Kidney tubule cell (primary cell): ENCODE results near the gene MMADHC.
"Not testable (repeated sequence)": the region's sequence is repeated elsewhere in the genome, so short reads cannot be mapped to it uniquely, and the experiment has no call there.

ENCODE experiments used
- DNase-seq: peaks from one replicate; pipeline ENCODE4 v3.0.0-alpha.2; 2018; ENCODE audit warnings: low spot score

Gene MMADHC

DNA sequence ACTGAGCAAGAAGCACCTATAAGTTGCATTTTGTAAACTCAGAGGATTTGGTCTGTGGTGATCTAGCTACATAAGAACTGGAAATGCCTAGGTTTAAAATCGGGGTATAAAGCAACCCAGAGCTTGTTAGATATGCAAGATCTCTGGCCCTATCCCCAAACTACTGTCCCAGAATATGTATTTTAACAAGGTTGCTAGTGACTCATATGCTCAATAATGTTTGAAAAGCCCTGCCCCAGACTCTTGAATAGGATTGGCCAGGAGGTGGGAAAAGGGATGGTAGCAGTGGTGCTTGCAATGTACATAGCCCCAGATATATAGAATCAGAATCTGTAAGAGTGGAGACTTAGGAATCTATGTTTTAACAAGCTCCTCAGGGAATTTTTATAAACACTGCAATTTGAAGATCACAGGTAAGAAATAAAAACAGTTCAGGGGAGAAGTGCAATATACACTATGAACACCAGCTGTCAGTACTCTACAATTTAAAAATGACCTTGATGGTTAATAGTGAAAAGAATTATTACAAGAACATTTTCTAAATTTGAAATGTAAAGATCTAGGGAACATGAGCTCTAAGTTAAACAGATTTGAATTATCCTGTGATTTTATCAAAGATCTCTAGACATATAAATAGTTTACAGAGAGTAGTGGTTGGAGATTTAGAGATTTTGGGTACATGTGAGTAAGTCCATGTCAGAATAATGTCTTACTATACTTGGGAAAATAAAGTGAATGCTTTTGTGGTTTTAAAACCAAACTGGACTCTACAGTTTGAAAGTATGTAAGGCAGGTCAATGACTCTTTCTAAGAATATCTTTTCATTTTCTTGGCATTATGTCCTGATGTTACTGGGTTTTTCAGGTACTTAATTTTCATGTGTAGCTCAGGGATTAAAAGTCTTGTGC, 7.7 kb upstream of the MMADHC start:
- DNase-seq = peak; percentile 26

DNA sequence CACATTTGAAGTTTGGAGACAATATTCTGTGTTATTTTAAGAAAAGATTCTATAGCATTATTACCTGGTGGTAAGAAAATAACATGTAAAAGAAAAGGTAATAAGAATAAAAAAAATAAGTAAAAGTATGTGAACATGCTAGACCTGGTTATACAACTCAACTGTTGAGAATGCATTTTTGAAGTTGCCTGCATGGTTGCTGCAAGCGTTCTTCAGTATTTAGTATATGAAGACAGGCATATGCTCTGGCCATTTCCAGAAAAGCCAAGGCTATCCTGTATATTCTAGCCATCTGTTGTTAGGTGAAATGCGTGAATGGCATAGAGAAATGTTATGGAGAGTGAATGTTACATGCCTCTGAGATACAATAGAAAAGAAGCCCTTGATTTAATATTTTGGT, 6.8 kb upstream of the MMADHC start:
- no peak for DNase-seq

DNA sequence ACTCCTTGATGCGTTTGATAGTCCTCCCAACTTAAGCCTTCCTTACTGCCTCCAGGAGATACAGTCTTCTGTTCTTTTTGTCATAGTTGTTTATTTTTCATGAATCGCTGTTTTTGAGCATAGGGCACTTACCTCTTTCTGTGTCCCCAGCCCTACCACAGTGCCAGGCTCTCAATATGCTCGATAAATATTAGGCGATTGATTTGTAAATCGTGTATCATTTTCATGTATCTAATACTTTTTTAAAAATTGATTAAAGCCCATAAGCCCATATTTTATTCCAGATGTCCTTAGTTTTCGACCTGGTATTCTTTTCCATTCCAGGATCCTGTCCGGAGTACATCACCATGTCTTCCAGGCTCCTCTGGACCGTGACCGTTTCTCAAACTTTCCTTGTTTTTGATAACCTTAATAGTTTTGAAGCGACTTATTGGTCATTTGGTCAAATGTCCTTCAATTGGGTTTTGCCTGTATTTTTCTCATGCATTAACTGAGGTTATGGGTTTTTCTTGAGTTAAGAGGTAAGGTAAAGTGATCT, 444 bp upstream of the MMADHC start:
- no peak for DNase-seq

DNA sequence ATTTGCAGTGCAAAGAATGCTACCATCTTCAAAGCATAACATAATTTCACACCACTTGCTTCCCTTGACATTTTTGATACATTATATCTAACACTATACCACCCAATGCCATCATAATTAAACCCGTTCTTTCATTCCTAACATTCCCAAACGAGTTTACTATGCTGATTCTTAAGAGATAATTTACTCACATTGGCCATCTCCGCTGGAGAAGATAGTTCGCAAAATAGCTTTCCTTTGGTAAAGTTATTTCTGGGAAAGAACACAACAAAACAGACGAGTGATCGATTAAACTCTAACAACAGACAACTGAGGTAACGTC, 716 bp downstream of the MMADHC start:
- DNase-seq = no peak

DNA sequence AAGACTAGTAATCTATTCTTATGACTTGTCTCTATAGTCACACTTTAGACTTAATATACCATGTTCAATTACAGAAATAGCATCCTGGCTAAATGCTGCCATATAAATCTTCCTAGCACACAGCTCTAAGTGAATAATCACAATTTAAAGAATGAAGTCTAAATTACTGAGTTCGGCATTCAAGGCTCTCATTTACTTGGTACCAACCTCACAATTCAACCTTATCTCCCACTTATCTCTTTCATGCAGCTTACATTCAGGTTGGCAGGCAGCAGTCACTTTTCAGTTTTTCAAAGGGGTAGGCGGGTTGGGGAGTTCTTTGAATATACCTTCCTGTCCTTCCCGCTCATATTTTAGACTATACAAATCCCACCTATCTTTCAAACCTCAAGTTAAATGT, 1.5 kb downstream of the MMADHC start:
- no peak for DNase-seq

DNA sequence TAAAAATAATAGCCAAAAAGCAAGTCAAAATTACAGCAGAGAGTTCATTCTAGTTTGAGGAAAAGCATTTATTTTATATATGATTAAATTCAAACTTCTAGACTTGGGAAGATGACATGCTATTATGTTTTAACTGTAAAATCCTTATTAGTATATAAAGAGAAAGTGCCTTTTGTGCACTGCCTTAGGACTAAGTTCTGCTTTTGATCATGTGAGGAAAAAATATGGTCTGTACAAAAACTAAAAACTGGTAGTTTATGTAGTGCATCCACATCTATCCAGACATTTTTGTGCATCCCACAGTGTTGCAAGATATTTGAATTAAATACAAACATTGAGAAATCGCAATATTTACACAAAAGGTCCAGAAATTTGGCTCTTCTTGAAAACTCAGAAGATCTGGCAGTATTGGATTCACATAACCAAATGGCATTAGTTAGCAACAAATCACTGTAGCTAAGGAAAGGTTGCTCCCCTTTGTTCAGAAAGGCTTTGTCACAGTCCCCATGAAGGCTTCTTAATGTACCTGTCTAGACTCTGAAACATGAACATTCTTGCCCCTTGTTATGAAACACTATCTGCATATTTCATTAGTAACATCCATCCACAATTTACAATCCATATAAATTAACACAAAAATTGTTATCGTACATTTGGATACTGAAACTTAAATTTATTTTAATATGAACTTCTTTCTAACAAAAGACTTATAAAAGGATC, 2.2 kb downstream of the MMADHC start:
- no peak for DNase-seq

DNA sequence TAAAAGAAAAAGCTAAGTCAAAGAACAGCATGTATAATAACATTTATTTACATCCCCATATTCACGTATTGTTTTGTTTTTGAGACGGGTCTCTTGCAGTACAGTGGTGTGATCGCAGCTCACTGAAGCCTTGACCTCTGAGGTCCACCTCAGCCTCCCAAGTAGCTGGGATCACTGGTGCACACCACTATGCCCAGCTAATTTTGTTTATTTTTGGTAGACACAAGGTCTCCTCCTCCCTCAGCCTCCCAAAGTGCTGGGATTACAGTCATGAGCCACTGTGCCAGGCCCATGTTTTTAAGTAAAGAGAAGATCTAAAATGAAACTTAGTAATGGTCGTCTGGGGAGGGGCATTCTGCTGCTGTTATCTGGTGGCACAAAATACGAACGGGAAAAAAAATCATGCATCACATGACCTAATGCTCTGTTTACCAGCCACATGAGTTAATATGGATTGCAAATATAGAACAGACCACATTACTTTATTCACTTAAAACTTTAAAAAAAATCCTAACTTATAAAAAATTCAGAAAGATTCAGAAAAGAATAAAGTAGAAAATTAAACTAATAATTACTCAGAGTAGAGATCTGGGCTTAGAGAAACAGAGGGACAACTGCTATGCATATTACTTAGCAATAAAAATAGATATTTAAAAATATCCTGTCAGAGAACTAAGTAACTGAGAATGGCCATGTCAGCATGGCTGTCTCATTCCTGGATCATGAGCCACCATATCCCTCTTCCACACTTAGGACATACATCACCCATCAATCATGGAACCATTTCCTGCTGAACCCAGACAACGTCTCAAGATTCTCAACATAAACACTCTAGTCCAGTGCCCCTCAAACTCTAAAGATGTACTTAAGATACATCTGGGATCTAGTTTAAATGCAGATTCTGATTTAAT, 7.3 kb downstream of the MMADHC start:
- DNase-seq = peak; percentile 28

DNA sequence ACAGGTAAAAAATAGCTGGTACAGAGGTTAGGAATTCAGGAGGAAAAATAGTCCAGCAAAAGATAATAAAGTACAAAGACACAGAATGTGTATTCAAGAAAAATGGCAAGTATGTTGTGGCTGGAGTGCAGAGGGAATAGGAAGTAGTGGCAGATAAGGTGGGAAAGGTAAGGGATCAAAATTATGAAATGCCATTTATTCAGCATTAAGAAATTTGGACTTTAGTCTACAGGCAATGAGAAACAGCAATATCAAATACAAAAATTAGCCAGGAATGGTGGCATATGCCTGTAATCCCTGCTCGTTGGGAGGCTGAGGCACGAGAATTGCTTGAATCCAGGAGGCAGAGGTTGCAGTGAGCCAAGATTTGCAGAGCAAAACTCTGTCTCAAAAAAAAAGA, 10.3 kb downstream of the MMADHC start:
- DNase-seq = no peak

DNA sequence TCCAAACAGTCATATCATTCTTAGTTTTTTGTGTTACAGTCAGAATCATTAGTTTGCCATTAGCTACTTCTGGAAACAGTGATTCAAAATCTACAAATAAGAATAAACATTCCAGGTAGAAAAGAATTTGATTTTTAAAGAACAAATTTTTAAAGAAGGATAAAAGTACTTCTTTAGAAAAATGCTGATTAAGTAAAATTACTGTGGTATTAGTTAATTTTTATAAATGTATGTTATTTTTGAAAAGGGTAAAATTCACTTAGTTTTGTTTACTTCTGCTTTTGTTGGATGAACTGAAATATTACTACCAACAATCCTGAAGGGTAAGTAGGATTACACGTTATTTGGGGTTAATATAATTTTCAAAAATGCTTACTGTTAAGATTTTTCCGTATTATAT, 11.8 kb downstream of the MMADHC start:
- no peak for DNase-seq

DNA sequence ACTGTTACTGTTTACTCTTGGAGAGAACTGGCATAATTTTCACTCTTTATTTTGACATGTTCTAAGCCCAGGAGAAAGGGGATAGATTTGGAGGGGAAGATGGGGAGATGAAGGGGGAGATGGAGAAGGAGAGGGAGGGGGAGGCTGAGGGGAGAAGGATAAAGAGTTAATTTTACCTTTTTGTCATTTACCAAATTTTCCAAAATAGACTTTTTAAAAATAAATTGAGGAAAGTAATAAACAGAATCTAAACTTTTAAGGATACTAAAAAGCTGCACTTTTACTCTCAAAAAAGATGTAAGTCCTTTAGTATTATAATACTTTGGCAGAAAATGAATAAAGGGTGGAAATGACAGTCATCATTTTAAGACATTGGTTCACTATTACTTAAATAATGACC, 12.3 kb downstream of the MMADHC start:
- no peak for DNase-seq

DNA sequence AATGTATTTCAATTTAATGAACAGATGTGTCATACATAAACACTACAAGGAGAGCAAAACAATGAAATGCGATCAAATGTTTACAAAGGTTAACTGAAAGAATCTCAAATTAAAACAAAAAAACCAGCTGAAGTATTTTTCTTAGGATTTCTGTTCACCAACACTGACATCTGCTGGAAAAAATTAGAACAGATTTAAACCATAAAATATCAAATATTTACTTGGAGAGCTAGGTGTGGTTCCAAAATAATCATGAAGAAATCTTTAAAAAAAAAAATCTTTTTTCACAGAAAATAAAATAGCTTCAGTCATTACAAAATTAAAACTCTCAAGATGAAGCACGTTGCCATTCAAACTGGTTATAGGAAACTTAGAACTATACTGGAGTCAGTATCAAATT, 13.8 kb downstream of the MMADHC start:
- DNase-seq = no peak

DNA sequence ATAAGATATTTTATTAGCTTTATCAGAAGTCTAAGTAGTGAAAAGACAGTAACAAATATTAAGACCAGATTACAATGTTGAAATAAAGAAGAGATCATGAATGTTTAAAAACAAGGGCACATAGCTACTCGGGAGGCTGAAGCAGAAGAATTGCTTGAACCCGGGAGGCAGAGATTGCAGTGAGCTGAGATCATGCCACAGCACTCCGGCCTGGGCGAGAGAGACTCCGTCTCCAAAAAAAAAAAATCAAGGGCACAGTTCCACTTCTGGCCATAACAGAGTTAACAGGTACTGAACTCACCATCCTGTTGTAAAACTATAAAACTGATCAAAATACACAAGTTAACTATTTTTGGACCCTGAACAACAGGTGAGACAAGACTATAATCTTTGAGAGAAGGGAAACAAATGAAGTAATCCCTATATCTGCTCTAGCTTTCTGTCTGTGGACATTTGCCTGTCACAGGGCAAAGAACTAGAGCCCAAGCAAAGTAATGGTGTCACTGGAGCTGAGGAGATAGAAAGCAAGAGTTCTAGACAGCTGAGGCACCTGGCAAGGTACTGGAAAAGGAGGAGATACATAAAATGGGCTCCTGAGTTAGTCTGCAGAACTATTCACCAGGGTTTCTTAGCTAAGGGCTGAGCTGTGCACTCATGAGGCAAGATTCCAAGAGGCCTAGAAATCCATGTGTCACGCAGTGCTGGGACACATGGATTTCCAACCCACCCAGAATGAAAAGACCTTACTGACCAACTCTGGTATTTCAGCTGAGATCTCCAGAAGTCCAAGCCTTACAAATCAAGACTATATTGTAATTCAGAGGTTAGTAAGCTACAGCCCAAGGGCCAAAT, 15.2 kb downstream of the MMADHC start:
- no peak for DNase-seq

DNA sequence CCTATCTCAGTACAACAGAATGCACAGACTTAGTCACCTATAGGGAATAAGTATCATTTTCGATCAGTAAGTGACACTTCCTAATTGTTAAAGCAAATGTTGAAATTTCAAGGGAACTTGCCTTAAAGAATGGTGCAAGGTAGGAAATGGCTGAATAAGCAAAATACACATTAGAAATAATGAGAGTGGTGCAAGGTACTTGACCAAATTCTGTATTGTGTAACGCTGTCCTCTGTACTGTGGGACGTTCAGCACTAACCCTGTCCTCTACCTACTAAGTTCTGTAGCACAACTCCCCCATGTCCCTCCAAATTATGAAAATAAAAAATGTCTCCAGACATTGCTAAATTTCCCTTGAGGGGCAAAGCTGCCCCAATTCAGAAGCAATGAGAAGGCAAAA, 19.4 kb downstream of the MMADHC start:
- DNase-seq = no peak

DNA sequence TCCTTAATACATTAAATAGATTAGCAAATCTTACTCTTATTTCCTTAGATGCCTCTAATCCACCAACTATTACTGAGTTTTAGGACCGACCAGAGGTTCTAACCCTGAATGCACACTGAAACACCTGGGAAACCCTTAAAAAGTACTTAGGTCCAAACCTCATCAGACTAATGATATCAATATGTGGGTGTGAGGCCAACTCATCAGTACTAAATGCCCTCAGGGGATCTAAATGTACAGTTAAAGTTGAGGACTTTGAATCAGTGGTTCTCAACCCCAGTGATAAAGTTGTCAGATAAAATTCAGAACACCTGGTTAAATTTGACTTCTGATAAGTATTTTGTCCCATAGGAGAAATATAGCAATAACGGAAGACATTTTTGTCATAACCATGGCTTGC, 20.9 kb downstream of the MMADHC start:
- no peak for DNase-seq

DNA sequence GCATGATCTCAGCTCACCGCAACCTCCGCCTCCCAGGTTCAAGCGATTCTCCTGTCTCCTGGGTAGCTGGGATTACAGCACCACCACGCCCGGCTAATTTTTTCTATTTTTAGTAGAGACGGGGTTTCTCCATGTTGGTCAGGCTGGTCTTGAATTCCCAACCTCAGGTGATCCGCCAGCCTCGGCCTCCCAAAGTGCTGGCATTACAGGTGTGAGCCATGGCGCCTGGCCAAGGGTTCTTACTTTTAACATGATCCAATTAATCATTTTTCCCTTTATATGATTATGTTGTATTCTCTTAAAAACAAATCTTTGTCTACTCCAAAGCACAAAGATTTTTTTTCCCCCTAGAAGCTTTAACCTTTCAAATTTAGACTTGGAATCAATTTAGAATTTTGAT, 21.9 kb downstream of the MMADHC start:
- DNase-seq = not testable (repeated sequence)

DNA sequence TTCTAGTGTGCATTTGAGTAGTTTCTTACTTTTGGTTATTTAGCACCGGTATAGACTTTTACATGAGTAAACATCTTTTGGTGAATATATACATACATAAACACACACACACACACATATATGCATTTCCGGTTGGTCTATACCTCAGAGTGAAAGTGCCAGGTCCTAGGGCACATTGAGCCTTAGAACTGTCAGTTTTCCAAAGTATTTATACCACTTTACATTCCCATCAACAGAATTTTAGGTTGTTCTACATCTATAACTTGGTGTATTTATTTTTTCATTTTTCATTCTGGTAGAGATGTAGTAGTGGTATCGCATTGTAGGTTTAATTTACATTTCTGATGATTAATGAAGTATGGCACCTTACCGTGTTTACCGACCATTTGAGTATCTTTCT, 22.6 kb downstream of the MMADHC start:
- no peak for DNase-seq

DNA sequence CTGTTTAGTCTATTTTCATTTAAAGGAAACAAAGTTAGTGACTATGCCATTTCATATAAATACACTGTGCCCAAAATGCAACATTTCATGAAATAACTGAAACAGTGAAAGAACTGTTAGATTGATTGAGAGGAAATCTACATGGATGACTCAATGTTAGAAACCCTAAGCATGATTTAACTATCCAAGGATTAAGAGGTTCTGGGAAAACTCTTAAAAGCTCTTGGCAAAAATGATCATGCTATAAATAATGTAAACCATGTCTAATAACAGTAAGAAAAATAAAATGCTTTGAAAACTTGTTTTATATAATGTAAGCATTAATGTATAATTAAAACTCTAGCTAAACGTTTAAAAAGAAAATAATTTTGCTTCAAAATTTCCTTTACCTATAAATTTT, 23.5 kb downstream of the MMADHC start:
- DNase-seq = no peak

DNA sequence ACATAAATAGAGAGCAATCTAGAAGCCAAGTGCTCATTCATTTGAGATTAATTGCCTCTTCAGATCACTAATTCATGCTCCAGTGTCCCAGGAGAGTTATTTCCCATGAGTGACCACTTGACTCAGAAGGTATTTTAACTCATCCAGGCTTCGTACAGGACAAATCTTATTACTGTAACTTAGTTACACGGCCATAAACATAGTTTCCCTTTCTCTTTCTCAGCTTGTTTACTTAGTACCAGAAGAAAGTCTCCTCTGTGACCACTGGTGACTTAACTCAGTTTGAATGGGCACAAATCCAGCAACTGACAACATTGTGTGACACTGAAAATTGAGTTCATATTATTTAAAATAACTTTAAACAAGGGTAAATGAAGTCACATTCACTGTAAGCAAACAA, 25.3 kb downstream of the MMADHC start:
- peak; percentile 89 for DNase-seq

DNA sequence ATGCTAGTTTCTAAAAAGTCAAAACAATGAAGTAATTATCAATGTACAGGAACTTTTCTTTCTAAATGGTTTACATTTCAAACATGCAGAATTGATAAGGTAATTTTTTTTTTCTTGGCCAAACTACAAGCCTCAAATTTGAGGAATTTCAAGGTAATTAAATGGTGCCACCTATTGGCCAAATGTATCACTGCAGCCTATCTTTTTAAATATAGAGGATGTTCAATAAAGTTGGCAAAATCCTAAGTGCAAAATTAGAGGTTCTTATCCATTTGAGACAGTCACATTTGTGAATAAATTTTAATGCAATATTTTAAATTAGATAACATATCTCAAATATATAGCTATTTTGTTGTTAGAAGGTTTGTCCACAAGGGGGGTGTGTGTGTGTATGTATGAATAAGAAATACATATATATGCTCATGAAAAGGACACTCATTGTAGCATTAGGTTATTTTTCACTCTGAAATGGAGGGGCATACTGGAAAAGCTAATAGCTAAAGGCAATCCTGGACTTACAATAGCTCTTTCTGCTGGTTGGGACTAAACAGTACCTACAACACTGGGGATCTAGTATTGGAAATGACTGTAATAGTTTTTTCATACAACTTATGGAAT, 26.2 kb downstream of the MMADHC start:
- DNase-seq = peak; percentile 53

DNA sequence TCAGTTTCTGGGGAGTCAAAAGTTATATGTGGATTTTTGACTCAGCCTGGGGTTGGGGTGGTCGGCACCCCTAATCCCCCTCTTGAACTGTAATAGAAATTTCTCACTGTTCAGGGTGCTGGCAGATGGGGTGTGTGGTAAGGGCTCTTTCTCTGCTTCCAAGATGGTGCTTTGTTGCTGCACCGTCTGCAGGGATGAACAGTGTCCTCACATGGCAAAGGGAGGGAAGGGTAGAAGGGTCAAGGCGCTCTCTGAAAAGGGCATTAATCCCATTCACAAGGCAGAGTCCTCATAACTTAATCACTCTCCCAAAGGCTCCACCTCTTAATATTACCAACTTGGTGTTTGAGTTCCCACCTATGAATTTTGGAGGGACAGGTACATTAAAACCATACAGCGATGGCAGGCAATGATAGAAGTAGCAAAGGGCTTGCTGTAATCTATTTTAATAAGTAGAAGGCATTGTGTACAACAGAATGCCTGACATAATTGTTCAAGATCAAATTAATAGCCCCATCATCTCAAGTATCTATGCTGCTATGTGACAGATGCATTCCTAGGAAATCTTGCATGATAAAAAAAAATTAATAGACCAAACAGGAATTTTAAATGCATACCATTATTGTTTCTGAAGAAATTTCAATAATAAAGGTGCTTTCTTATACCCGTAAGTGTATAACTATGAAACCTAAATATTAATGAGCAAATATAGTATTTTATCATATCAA, 28.1 kb downstream of the MMADHC start:
- no peak for DNase-seq
